Activated CD4-positive, alpha-beta T cell treated with anti-CD3 and anti-CD28 coated beads, Interleukin-2, amount 50 U/mL, for 48 hours (primary cell): ENCODE measurements around the gene ME2.
A peak's percentile ranks its signal among the peaks of the same experiment; 100 is the strongest.
"Not testable (repeated sequence)": the region's sequence is repeated elsewhere in the genome, so short reads cannot be mapped to it uniquely, and the experiment has no call there.

Experiments used
- DNase-seq, 2 experiments: peaks; one replicate each; pipeline ENCODE4 v3.0.0-alpha.2; 2020

The ME2 gene

DNA sequence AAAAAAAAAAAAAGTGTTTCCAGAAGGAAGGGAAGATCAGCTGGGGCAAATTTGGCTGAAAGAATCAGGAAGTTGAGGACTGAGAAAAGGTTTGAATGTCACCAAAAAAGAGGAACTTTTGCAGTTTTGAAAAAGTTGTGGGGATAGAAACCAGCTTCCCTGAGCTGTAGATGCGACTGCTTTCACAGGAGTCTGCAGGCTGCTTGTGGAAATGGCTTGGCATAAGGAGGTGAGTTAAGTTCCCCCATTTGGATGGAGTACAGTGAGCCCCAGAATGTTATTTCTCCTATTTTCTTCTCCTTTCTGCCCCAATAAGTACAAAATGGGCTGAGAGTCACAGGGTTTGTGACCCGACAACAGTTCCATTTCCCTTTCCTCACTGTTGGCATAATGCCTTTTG, 16.5 kb upstream of the ME2 start:
- DNase-seq: no peak

GRCh38 chr18:50863840-50864375, 15.0 kb upstream of the ME2 start:
- no peak for DNase-seq

GRCh38 chr18:50866765-50867164, 12.2 kb upstream of the ME2 start:
- no peak for DNase-seq

DNA sequence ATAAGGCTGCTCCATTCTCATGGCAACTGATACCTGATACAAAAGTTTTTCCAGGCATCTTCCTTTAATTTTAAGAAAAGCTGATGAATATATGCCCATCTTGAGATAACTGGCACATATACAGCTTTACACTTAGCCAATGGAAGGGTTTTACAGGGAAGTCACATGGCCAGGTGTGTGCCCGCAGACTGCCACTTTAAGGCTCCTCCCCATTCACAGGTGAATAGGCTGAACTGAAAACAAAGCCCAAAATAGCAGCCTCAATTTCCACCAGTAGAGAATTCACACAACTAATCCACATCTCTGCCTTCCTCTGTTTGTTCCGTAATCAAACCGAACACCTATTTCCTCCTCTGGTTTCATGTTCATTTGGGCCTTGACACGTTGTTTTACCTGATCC, 9.8 kb upstream of the ME2 start:
- DNase-seq: no peak

DNA sequence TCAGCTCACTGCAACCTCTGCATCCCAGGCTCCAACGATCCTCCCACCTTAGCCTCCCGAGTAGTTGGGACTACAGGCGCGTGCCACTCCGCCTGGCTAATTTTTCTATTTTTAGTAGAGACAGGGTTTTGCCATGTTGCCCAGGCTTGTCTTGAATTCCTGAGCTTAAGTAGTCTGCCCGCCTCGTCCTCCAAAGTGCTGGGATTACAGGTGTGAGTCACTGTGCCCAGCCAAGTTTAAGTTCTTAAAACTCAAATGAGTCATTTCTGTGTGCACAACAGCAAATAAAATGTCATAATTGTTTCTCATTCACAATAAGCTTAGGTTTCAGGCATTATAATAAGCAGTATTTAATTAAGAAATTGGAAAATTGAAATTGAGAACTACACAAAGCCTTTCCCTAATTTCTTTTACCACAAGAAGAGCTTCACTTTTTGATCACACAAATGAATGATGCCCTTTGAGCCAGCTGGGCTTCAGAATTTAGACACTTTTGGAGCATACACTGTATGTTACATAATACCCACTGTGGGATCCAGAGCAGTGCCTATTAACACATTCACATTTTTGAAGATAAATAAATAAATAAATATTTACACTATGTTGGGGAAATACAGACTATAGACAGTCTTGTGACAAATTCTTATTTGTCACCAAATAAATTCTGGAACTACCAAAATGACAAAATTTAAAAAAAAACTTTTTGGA, 8.6 kb upstream of the ME2 start:
- DNase-seq: no peak

DNA sequence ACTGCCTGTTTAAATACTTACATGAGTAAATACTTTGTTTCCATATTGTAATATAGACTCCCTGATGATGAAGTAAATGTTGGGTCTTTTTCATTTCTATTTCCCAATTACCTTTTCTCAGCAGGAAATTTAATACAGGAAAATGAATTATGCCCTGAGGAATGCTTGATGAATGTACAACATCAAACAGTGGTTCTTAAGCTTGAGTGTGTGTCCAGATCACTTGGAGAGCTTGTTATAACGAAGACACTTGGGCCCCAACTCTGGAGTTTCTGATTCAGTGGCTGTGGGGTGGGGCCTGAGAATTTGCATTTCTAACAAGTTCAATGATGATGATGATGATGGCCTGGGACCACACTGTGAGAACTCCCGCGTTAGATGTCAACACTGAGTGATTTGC, 7.1 kb upstream of the ME2 start:
- DNase-seq: no peak

DNA sequence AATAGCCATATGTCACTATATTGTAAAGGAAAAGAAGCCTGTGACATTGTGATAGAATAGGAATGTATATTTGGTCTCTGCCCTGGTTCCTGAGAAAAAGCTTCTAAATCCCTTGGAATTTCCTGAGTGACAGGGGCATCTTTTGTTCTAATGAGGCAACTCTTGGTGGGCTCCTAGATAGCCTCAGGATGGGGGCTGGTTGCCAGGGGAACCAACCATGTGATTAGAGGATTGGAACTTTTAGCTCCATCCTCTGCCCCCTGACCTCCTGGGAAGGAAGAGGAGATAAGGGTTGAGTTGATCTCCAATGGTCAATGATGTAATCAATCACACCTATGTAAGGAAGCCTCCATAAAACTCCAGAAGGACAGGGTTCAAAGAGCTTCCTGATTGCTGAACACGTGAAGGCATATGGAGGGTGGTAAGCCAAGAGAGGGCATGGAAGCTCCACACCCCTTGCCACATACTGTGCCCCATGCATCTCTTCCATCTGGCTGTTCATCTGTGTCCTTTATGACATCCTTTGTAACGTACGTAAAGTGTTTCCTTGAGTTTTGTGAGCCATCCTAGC, 2.9 kb upstream of the ME2 start:
- no peak for DNase-seq

GRCh38 chr18:50877545-50878265, 1.2 kb upstream of the ME2 start:
- DNase-seq: no peak

- peak in 1 of 2 experiments; percentile 42 for DNase-seq
Observed at GRCh38 chr18:50879302-50880118, 592 bp downstream of the ME2 start.

- DNase-seq: no peak
Observed at GRCh38 chr18:50880119-50880465, 1.2 kb downstream of the ME2 start.

- DNase-seq: not testable (repeated sequence)
Observed at GRCh38 chr18:50880944-50881343, 2.0 kb downstream of the ME2 start.

DNA sequence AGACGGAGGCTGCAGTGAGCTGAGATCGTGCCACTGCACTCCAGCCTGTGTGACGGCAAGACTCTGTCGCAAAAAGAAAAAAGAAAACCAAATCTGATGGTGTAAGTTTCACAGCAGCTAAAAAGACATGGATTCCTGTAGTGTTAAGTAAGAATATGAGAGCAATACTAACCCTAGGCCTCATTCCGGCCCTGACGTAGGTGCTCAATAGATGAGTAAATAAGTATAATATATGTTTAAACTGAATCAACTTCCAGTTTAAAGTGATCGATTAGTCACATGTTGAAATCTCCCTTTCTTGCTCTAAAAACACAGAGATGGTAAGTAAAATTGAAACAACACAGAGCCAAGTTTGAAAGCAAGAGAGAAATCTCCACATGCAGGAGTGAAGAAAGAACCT, 8.0 kb downstream of the ME2 start:
- no peak for DNase-seq

DNA sequence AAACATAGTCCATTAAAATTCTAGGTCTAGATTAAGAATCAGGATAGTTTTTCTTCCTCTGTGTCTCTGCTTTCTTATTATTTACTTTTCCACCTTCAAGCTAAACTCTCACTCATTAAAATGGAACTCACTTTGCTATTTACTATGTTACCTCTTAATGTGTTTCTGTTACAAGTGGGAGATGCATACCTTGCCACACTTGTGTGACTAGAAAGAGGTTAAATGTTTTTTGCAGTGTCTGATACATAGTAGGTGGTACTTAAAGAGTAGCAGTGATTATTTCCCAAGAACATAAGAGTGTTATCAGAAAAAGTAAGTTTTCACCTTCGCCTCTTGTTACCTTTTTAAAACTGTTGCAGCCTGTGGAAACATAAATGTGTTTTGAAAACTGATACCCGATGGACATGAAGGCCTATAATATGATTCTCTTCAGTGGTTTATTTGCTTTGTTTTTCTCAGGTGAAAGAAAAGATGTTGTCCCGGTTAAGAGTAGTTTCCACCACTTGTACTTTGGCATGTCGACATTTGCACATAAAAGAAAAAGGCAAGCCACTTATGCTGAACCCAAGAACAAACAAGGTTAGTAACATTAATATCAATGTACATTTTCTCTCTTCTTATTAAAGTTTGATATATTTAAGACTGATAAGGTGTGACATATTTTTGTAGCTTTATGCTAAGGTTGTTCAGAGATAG, 16.6 kb downstream of the ME2 start:
- no peak for DNase-seq

- no peak for DNase-seq
Observed at GRCh38 chr18:50896093-50896492, 17.2 kb downstream of the ME2 start.

DNA sequence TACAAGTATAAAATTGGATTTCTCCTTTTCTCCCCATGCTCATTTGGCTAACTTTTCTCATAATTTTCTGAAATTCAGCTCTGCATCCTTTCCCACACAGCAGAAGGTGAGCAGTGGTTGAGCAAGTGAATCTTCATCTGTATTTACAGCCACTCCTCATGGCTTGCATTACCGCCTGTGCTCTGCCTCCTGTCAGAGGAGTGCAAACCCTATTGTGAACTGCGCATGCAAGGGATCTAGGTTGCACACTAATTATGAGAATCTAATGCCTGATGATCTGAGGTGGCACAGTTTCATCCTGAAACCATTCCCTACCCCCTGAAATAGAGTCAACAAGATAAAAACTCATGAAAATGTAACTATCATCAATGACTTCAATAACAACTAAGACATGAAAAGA, 20.0 kb downstream of the ME2 start:
- no peak for DNase-seq

DNA sequence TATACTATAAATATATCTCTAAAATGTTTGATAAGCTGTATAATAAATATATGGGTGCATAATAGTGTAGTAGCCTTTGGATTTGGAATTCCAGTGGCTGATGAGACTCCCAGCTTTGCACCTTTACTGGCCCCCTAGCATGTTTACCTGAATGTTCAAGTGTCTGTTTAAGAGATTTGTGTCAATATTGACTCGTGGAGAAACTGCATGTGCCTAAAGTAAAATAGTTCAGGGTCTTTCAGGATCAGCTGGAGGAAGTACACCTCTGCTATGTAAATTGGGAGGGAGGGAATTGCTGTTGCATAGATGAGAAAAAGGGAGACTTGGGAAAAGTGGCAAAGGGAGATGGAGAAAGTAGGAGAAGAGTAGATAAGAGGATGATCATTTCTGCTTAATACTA, 23.9 kb downstream of the ME2 start:
- DNase-seq: no peak

- DNase-seq: no peak
Observed at GRCh38 chr18:50906843-50907242, 27.9 kb downstream of the ME2 start.

- no peak for DNase-seq
Observed at GRCh38 chr18:50909261-50909660, 30.3 kb downstream of the ME2 start.

GRCh38 chr18:50911006-50911405, 32.1 kb downstream of the ME2 start:
- no peak for DNase-seq

DNA sequence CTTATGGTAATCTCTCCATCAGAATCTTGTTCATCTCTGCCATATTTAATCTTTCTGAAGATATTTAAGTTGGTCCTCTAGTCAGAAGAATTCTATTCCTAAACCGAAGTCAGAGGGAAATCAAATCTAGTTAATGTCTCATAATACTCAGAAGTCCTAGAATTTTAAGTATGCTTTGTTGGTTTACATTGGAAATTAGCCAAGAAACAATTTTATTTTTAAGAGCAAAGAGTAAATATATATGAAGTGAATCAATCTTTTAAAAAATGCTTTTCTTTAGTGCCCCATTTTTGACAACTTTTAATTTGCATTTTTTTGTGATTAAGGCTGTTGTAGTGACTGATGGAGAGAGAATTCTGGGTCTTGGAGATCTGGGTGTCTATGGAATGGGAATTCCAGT, 38.1 kb downstream of the ME2 start:
- DNase-seq: no peak

GRCh38 chr18:50918153-50918552, 39.2 kb downstream of the ME2 start:
- DNase-seq: no peak

- no peak for DNase-seq
Observed at GRCh38 chr18:50924372-50924771, 45.5 kb downstream of the ME2 start.

DNA sequence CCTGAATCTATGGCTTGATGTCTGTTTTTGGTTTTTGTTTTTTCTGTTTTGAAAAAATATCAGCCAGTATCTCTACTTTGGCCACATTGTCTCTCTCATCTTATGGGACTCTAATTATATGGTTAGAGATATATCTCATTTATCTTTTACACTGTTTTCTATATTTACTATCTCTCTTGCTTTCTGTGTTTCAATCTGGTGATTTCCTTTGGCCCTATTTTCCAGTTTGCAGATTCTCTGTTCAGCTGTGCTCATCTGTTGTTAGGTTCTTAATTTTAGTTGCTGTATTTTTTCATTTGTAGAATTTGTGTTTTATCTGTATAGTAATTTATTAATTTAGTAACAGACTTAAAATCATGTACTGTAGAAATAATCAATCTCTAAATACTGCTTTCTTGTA, 47.6 kb downstream of the ME2 start:
- no peak for DNase-seq
